Naive B cell (primary cell): ENCODE measurements around the gene SSBP2. TPM values are rescaled to one million over a fixed set of nuclear protein-coding genes. Genes with fewer than 3 reads are reported as not detected.
A peak's percentile ranks its signal among the peaks of the same experiment; 100 is the strongest.
"Not testable (repeated sequence)": the region's sequence is repeated elsewhere in the genome, so short reads cannot be mapped to it uniquely, and the experiment has no call there.

Experiments
- ATAC-seq, 2 donors: fragments of 150-1000 bp; cut with Tn5 transposase; 2 replicates each; pipeline ENCODE4 v1.10.0; 2021; ENCODE audit warnings: low read depth in 2 of 2, mild to moderate bottlenecking in 2 of 2, moderate library complexity in 2 of 2
- DNase-seq: peaks from one replicate; pipeline ENCODE4 v3.0.0; 2022
- H3K27ac Mint-ChIP-seq, 6 donors: one replicate each; pipeline ENCODE4 v1.8.0; 2020 to 2022; ENCODE audit warnings: mild to moderate bottlenecking in 6 of 6, mixed read lengths in 6 of 6, moderate library complexity in 5 of 6, inconsistent platforms in 2 of 6
- H3K27me3 Mint-ChIP-seq, 3 donors: one replicate each; pipeline ENCODE4 v1.8.0; 2021 to 2022; ENCODE audit warnings: mixed read lengths in 3 of 3, mild to moderate bottlenecking in 1 of 3
- H3K36me3 Mint-ChIP-seq, 2 donors: one replicate each; pipeline ENCODE4 v1.8.0; 2020 to 2022; ENCODE audit warnings: mixed read lengths in 2 of 2, inconsistent platforms in 1 of 2, mild to moderate bottlenecking in 1 of 2
- H3K4me1 Mint-ChIP-seq, 3 donors: one replicate each; pipeline ENCODE4 v1.8.0; 2020 to 2022; ENCODE audit warnings: mixed read lengths in 3 of 3, inconsistent platforms in 1 of 3, mild to moderate bottlenecking in 1 of 3, moderate library complexity in 1 of 3
- H3K4me3 Mint-ChIP-seq, 8 donors: one replicate each; pipeline ENCODE4 v1.8.0; 2020 to 2022; ENCODE audit warnings: mild to moderate bottlenecking in 8 of 8, mixed read lengths in 8 of 8, moderate library complexity in 8 of 8, inconsistent platforms in 2 of 8
- H3K9me3 Mint-ChIP-seq, 7 donors: one replicate each; pipeline ENCODE4 v1.8.0; 2020 to 2022; ENCODE audit warnings: mixed read lengths in 7 of 7, mild to moderate bottlenecking in 5 of 7, inconsistent platforms in 2 of 7, moderate library complexity in 1 of 7
- polyA plus RNA-seq, 6 donors: library from polyadenylated mRNA; unstranded; fragments of 300-500 nt; fragmentation: Illumina TruSeq; gene quantifications; one replicate each; pipeline ENCODE4 v1.2.3, GENCODE V29; 2021; ENCODE audit warnings: low read depth in 6 of 6

The SSBP2 gene
- polyA plus RNA-seq, 6 donors from 2014 or later: 111 to 202 (median 140) TPM

GRCh38 chr5:81675420-81675819, 75.5 kb downstream of the SSBP2 start:
- Mint-ChIP-seq H3K27ac (peak overlapping the region in 1 of 6 donors; percentile 72), H3K36me3 (peaks cover 4 to 10% of the 10 kb centered on the region in 2 donors), H3K9me3 (peaks cover 0 to 7% (median 5%) of the 10 kb centered on the region in 7 donors), H3K27me3 (no peaks in the 10 kb centered on the region), H3K4me3 (no peak overlapping the region), H3K4me1 (peaks cover 26 to 61% (median 46%) of the 10 kb centered on the region in 3 donors)
- no peak for ATAC-seq
- DNase-seq: no peak

GRCh38 chr5:81665795-81666194, 85.1 kb downstream of the SSBP2 start:
- Mint-ChIP-seq H3K4me1 (peaks cover 30 to 71% (median 45%) of the 10 kb centered on the region in 3 donors), H3K27me3 (no peaks in the 10 kb centered on the region)

GRCh38 chr5:81660624-81661023, 90.3 kb downstream of the SSBP2 start:
- peaks cover 20 to 59% (median 48%) of the 10 kb centered on the region in 3 donors for H3K4me1 Mint-ChIP-seq
- H3K36me3 Mint-ChIP-seq: peaks cover 8 to 10% of the 10 kb centered on the region in 2 donors
- ATAC-seq, H3K27me3 Mint-ChIP-seq, DNase-seq, H3K4me3 Mint-ChIP-seq: not testable (repeated sequence)
- H3K27ac Mint-ChIP-seq: peak overlapping the region in 2 of 6 donors; percentile 16 to 58
- peaks cover 0 to 15% (median 3%) of the 10 kb centered on the region in 7 donors for H3K9me3 Mint-ChIP-seq

More at GRCh38 chr5:81665795-81666194, 85.1 kb downstream of the SSBP2 start:
- Mint-ChIP-seq H3K9me3 (peaks cover 0 to 11% (median 0%) of the 10 kb centered on the region in 7 donors), H3K27ac (peak overlapping the region in 3 of 6 donors; percentile 12 to 55 (median 29)), H3K4me3 (no peak overlapping the region), H3K36me3 (peaks cover 2 to 7% of the 10 kb centered on the region in 2 donors)
- DNase-seq (no peak), ATAC-seq (no peak)

GRCh38 chr5:81657386-81657785, 93.5 kb downstream of the SSBP2 start:
- H3K4me3 Mint-ChIP-seq: no peak overlapping the region
- peaks cover 8 to 10% of the 10 kb centered on the region in 2 donors for H3K36me3 Mint-ChIP-seq
- H3K27me3 Mint-ChIP-seq: no peaks in the 10 kb centered on the region
- peaks cover 29 to 57% (median 48%) of the 10 kb centered on the region in 3 donors for H3K4me1 Mint-ChIP-seq
- H3K27ac Mint-ChIP-seq: no peak overlapping the region
- DNase-seq (no peak), ATAC-seq (no peak)
- H3K9me3 Mint-ChIP-seq: peaks cover 0 to 15% (median 3%) of the 10 kb centered on the region in 7 donors

- Mint-ChIP-seq H3K9me3 (peaks cover 0 to 14% (median 3%) of the 10 kb centered on the region in 7 donors), H3K36me3 (peaks cover 8 to 11% of the 10 kb centered on the region in 2 donors), H3K4me3 (no peak overlapping the region), H3K27ac (no peak overlapping the region), H3K27me3 (no peaks in the 10 kb centered on the region), H3K4me1 (peaks cover 30 to 54% (median 47%) of the 10 kb centered on the region in 3 donors)
- DNase-seq (no peak), ATAC-seq (no peak)
Measured at GRCh38 chr5:81656783-81657182, 94.1 kb downstream of the SSBP2 start.

- H3K4me3 Mint-ChIP-seq: no peak overlapping the region
- peaks cover 18 to 27% (median 19%) of the 10 kb centered on the region in 3 donors for H3K4me1 Mint-ChIP-seq
- ATAC-seq (no peak), DNase-seq (no peak)
- H3K27ac Mint-ChIP-seq: peak overlapping the region in 1 of 6 donors; percentile 21
- no peaks in the 10 kb centered on the region for H3K9me3 Mint-ChIP-seq
- H3K36me3 Mint-ChIP-seq: peaks cover 0 to 11% of the 10 kb centered on the region in 2 donors
- no peaks in the 10 kb centered on the region for H3K27me3 Mint-ChIP-seq
Measured at GRCh38 chr5:81650987-81651386, 99.9 kb downstream of the SSBP2 start.

- H3K36me3 Mint-ChIP-seq: peaks cover 0 to 7% of the 10 kb centered on the region in 2 donors
- no peaks in the 10 kb centered on the region for H3K27me3 Mint-ChIP-seq
- peaks cover 6 to 18% (median 9%) of the 10 kb centered on the region in 3 donors for H3K4me1 Mint-ChIP-seq
- no peak overlapping the region for H3K27ac Mint-ChIP-seq
- no peaks in the 10 kb centered on the region for H3K9me3 Mint-ChIP-seq
- H3K4me3 Mint-ChIP-seq: no peak overlapping the region
- no peak for ATAC-seq
- DNase-seq: no peak
Measured at GRCh38 chr5:81646469-81646995, 104.4 kb downstream of the SSBP2 start.

GRCh38 chr5:81642210-81642609, 108.7 kb downstream of the SSBP2 start:
- H3K27ac Mint-ChIP-seq: peak overlapping the region in 3 of 6 donors; percentile 26 to 90 (median 31)
- no peaks in the 10 kb centered on the region for H3K27me3 Mint-ChIP-seq
- no peak for ATAC-seq
- no peak for DNase-seq
- H3K4me3 Mint-ChIP-seq: no peak overlapping the region
- peaks cover 4 to 14% (median 6%) of the 10 kb centered on the region in 3 donors for H3K4me1 Mint-ChIP-seq
- peaks cover 0 to 6% of the 10 kb centered on the region in 2 donors for H3K36me3 Mint-ChIP-seq
- H3K9me3 Mint-ChIP-seq: no peaks in the 10 kb centered on the region

GRCh38 chr5:81639556-81639955, 111.3 kb downstream of the SSBP2 start:
- Mint-ChIP-seq H3K36me3 (no peaks in the 10 kb centered on the region), H3K27ac (peak overlapping the region in 1 of 6 donors; percentile 9), H3K4me3 (no peak overlapping the region), H3K9me3 (no peaks in the 10 kb centered on the region), H3K4me1 (peaks cover 4 to 12% (median 6%) of the 10 kb centered on the region in 3 donors), H3K27me3 (no peaks in the 10 kb centered on the region)
- ATAC-seq (no peak), DNase-seq (no peak)

- no peak overlapping the region for H3K4me3 Mint-ChIP-seq
- no peaks in the 10 kb centered on the region for H3K36me3 Mint-ChIP-seq
- no peak overlapping the region for H3K27ac Mint-ChIP-seq
- no peak for DNase-seq
- H3K9me3 Mint-ChIP-seq: no peaks in the 10 kb centered on the region
- H3K27me3 Mint-ChIP-seq: no peaks in the 10 kb centered on the region
- ATAC-seq: no peak
- H3K4me1 Mint-ChIP-seq: peaks cover 4 to 6% (median 6%) of the 10 kb centered on the region in 3 donors
Measured at GRCh38 chr5:81638471-81638870, 112.4 kb downstream of the SSBP2 start.

GRCh38 chr5:81633891-81634290, 117.0 kb downstream of the SSBP2 start:
- no peak overlapping the region for H3K4me3 Mint-ChIP-seq
- H3K27me3 Mint-ChIP-seq: no peaks in the 10 kb centered on the region
- H3K36me3 Mint-ChIP-seq: peaks cover 5 to 8% of the 10 kb centered on the region in 2 donors
- no peak for ATAC-seq
- no peak overlapping the region for H3K27ac Mint-ChIP-seq
- H3K9me3 Mint-ChIP-seq: no peaks in the 10 kb centered on the region
- peaks cover 4 to 11% (median 6%) of the 10 kb centered on the region in 3 donors for H3K4me1 Mint-ChIP-seq
- no peak for DNase-seq

- Mint-ChIP-seq H3K9me3 (peaks cover 0 to 4% (median 0%) of the 10 kb centered on the region in 7 donors), H3K36me3 (peaks cover 10 to 11% of the 10 kb centered on the region in 2 donors), H3K27me3 (no peaks in the 10 kb centered on the region), H3K27ac (no peak overlapping the region), H3K4me3 (no peak overlapping the region), H3K4me1 (peaks cover 4 to 15% (median 11%) of the 10 kb centered on the region in 3 donors)
- DNase-seq: no peak
- peak in 1 of 2 donors; percentile 30 for ATAC-seq
Measured at GRCh38 chr5:81633471-81633870, 117.4 kb downstream of the SSBP2 start.

GRCh38 chr5:81632679-81633078, 118.2 kb downstream of the SSBP2 start:
- ATAC-seq (no peak), DNase-seq (no peak)
- H3K27ac Mint-ChIP-seq: no peak overlapping the region
- H3K36me3 Mint-ChIP-seq: peaks cover 11 to 15% of the 10 kb centered on the region in 2 donors
- no peak overlapping the region for H3K4me3 Mint-ChIP-seq
- H3K4me1 Mint-ChIP-seq: peaks cover 4 to 20% (median 17%) of the 10 kb centered on the region in 3 donors
- peaks cover 0 to 6% (median 0%) of the 10 kb centered on the region in 7 donors for H3K9me3 Mint-ChIP-seq
- no peaks in the 10 kb centered on the region for H3K27me3 Mint-ChIP-seq

GRCh38 chr5:81631621-81632020, 119.3 kb downstream of the SSBP2 start:
- no peak overlapping the region for H3K4me3 Mint-ChIP-seq
- DNase-seq (no peak), ATAC-seq (no peak)
- H3K27ac Mint-ChIP-seq: no peak overlapping the region
- H3K4me1 Mint-ChIP-seq: peaks cover 8 to 23% (median 23%) of the 10 kb centered on the region in 3 donors
- H3K9me3 Mint-ChIP-seq: peaks cover 0 to 6% (median 0%) of the 10 kb centered on the region in 7 donors
- peaks cover 11 to 20% of the 10 kb centered on the region in 2 donors for H3K36me3 Mint-ChIP-seq
- H3K27me3 Mint-ChIP-seq: no peaks in the 10 kb centered on the region
